Panc1 (cell line): Measurements from ENCODE around the gene ROR1.

ENCODE experiments used
- SIN3A ChIP-seq: IDR thresholded peaks from 2 replicates; pipeline ENCODE4 v1.6.1; 2012; ENCODE audit warnings: low read depth, mild to moderate bottlenecking, low read length, moderate library complexity, borderline replicate concordance; ENCODE audit not compliant: insufficient read depth
- TF ChIP-seq, protein P1 (sequence below), 2 experiments: IDR thresholded peaks; 2 replicates each; pipeline ENCODE4 v1.6.1; 2011 to 2012; ENCODE audit warnings: low read depth in 2 of 2, control low read depth in 1 of 2, low read length in 1 of 2, mild to moderate bottlenecking in 1 of 2, moderate library complexity in 1 of 2; ENCODE audit not compliant: insufficient read depth in 1 of 2
- TF ChIP-seq, protein P2 (sequence below): fragments of 450-650 bp; IDR thresholded peaks from 2 replicates; pipeline ENCODE4 v1.5.1; 2017; ENCODE audit warnings: mild to moderate bottlenecking

DNA sequence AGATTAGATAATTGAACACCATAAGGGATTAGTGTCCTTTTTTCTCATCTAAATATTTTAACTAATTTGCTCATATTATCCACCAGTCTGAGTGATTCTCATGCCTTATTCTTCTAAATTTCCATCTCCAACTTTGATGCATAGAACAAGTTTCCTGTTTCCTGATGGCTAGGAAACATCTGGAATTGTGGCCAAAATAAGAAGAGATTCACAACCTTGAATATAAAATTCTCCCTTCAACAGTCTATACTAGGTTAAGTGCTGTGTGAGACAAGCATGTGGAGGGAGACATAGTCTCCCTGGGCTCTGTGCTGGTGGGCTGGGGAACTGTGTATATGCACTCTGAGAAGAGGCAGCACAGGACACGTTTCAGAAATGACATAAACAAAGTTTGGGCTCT is 21.6 kb upstream of the ROR1 start:
- TF ChIP-seq SIN3A, result no peak
- TF ChIP-seq, protein P1, sequence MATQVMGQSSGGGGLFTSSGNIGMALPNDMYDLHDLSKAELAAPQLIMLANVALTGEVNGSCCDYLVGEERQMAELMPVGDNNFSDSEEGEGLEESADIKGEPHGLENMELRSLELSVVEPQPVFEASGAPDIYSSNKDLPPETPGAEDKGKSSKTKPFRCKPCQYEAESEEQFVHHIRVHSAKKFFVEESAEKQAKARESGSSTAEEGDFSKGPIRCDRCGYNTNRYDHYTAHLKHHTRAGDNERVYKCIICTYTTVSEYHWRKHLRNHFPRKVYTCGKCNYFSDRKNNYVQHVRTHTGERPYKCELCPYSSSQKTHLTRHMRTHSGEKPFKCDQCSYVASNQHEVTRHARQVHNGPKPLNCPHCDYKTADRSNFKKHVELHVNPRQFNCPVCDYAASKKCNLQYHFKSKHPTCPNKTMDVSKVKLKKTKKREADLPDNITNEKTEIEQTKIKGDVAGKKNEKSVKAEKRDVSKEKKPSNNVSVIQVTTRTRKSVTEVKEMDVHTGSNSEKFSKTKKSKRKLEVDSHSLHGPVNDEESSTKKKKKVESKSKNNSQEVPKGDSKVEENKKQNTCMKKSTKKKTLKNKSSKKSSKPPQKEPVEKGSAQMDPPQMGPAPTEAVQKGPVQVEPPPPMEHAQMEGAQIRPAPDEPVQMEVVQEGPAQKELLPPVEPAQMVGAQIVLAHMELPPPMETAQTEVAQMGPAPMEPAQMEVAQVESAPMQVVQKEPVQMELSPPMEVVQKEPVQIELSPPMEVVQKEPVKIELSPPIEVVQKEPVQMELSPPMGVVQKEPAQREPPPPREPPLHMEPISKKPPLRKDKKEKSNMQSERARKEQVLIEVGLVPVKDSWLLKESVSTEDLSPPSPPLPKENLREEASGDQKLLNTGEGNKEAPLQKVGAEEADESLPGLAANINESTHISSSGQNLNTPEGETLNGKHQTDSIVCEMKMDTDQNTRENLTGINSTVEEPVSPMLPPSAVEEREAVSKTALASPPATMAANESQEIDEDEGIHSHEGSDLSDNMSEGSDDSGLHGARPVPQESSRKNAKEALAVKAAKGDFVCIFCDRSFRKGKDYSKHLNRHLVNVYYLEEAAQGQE (IDR thresholded peaks at IDR 0.05; ENCODE audit: insufficient read depth in 1 of 2, low read depth in 2 of 2, low read length in 1 of 2), result no peak
- TF ChIP-seq, protein P2, sequence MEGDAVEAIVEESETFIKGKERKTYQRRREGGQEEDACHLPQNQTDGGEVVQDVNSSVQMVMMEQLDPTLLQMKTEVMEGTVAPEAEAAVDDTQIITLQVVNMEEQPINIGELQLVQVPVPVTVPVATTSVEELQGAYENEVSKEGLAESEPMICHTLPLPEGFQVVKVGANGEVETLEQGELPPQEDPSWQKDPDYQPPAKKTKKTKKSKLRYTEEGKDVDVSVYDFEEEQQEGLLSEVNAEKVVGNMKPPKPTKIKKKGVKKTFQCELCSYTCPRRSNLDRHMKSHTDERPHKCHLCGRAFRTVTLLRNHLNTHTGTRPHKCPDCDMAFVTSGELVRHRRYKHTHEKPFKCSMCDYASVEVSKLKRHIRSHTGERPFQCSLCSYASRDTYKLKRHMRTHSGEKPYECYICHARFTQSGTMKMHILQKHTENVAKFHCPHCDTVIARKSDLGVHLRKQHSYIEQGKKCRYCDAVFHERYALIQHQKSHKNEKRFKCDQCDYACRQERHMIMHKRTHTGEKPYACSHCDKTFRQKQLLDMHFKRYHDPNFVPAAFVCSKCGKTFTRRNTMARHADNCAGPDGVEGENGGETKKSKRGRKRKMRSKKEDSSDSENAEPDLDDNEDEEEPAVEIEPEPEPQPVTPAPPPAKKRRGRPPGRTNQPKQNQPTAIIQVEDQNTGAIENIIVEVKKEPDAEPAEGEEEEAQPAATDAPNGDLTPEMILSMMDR, result no peak
